Measurements from ENCODE around the gene SH2D6. TPM values are rescaled to one million over a fixed set of nuclear protein-coding genes. Genes with fewer than 3 reads are reported as not detected.
A peak's percentile ranks its signal among the peaks of the same experiment; 100 is the strongest.

SH2D6 gene
- total and polyA plus RNA-seq, 9 of the 15 experiments (the other 6 are each of a cell fraction or from before 2014, with no cell fraction given) = 0.07 to 0.76 (median 0.33) TPM; not detected in 2

- TF ChIP-seq ZNF318 (IDR thresholded peaks at IDR 0.05; ENCODE audit: borderline replicate concordance in 1 of 2, low read depth in 1 of 2) (no peak), USF1 (CRISPR knock-in tag; IDR thresholded peaks at IDR 0.05) (no peak), SRSF9 (IDR thresholded peaks at IDR 0.05; ENCODE audit: borderline replicate concordance, low read depth, low read length) (no peak), GTF2F1 (IDR thresholded peaks at IDR 0.05; ENCODE audit: low read depth, low read length) (no peak), BRD9 (IDR thresholded peaks at IDR 0.05; ENCODE audit: low read depth, partially characterized antibody) (no peak), ZNF124 (CRISPR knock-in tag; IDR thresholded peaks at IDR 0.05) (no peak), ELK3 (CRISPR knock-in tag; IDR thresholded peaks at IDR 0.05) (no peak), E2F3 (CRISPR knock-in tag; IDR thresholded peaks at IDR 0.05) (no peak), ZNF41 (CRISPR knock-in tag; conservative IDR thresholded peaks at IDR 0.05) (no peak), MAFG (tag; conservative IDR thresholded peaks at IDR 0.05) (no peak), DMBX1 (CRISPR knock-in tag; IDR thresholded peaks at IDR 0.05; ENCODE audit: borderline replicate concordance) (peak; percentile 83; the same call in 1 of the 2 replicates), MBD1 (CRISPR knock-in tag; IDR thresholded peaks at IDR 0.05) (no peak), HNRNPLL (IDR thresholded peaks at IDR 0.05; ENCODE audit: low read depth, low read length, poor library complexity, severe bottlenecking) (peak; percentile 76), KDM5B (IDR thresholded peaks at IDR 0.05; ENCODE audit: insufficient replicate concordance, low read depth, low read length) (no peak), MED1 (CRISPR knock-in tag; IDR thresholded peaks at IDR 0.05; ENCODE audit: borderline replicate concordance) (no peak), JUNB (CRISPR knock-in tag; conservative IDR thresholded peaks at IDR 0.05) (no peak)
These were observed 19.1 kb downstream of the SH2D6 start (continued) for GRCh38 chr2:85437488-85438200.

All from K562 (cell line).